Measurements from ENCODE around the gene METTL6.
"Not testable (repeated sequence)": the region's sequence is repeated elsewhere in the genome, so short reads cannot be mapped to it uniquely, and the experiment has no call there.

METTL6 gene

GRCh38 chr3:15427182-15427880 lies at the start of gene METTL6, which contains the start of gene EAF1:
Gene METTL6 (minus strand): TSS chr3:15427544. CDS start chr3:15426511, 1,033 bp downstream.
Gene EAF1 (plus strand): TSS chr3:15427598. CDS start chr3:15427780, 182 bp downstream.
- peak; percentile 88 for DNase-seq

GRCh38 chr3:15476378-15476777 lies 49.0 kb upstream of the METTL6 start:
- no peak for DNase-seq

- no peak for DNase-seq
These were observed 47.8 kb upstream of the METTL6 start for GRCh38 chr3:15475161-15475560.

DNA sequence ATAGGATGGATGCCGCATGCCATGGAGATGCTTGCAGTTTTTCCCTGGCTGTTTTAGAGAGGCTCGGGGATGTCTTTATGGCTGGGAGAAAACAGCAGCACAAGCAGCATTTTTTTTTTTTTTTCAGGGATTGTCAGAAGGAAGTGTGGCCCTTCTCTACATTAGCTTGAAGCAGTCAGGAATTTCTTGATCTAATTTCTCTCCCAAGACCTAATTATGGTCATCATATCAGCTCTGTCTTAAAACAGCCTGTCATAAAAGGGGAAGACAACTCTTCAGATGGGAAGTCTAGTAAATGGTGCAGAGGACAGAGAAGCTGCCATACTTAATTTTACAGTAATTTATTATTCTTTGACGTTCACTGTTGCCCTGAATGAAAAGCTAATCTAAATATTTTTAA lies 44.5 kb upstream of the METTL6 start:
- DNase-seq, result no peak

DNA sequence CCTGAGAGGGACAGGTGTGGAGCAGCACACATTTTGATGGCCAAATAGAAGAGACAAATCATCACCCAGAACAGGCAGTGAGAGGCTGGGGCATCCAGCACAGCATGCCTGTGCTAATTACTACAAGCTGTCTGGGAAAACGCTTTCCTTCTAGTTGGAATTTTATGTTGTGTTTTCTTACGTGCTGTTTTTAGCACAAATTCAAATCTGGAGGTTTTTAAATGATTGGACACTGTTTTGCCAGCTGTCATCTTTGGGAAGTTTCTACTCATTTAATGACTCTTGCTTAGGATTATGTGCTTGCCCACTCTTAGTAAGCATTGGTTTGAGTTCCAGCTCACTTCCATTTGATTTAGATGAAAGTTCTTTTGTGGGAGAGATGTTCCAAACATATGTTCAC lies 43.5 kb upstream of the METTL6 start:
- no peak for DNase-seq

DNA sequence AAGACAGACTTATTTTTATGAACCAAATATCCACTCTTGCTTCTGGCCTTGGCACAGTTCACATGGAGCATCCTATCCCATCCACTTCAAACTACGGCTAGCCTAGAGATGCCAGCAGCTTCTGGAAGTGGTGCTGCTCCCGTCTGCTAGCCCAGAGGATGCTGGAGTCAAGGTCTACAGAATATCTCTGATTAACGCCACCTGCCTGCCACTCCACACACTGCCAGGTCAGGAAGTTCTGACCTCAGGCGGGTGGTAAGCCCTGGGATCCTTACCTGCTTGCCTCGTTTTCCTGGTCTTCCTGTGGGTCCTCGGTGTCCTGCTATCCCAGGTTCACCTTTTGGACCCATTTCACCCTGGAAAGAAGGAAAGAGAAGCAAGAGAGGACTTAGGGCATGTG lies 42.9 kb upstream of the METTL6 start:
- no peak for DNase-seq

- DNase-seq, result no peak
These were observed 40.2 kb upstream of the METTL6 start for GRCh38 chr3:15467227-15468181.

DNA sequence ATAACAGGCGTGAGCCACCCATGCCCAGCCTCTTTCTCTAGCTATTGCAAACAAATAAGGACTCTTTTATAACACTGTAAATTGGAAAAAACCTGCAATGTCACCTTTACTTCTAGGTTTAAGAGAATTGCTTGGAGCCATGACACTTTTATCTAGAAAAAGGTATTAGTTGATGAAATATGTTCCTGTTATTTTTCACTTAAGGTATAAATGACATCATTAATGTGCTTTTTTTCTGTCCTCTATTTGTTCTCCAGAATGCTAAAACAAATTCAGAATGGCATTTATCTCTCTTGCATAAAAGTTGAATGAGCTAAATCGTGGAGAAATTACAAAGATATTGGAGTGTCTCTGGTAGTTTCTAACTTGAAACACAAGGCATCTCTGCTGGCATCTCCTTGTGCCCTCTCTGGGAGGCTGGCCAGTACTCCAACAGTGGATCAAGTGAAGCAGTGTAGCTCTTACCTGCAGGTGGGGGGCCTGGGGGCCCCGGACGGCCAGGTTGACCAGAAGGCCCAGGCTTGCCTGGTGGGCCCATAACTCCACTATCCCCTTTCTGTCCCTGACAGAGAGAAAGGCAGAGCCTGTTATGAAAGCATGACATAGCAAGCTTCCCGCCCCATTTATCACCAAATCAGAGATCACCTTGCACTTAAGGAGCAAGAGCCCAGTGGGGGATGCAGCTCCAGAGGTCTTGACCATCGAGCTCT lies 38.7 kb upstream of the METTL6 start:
- no peak for DNase-seq

DNA sequence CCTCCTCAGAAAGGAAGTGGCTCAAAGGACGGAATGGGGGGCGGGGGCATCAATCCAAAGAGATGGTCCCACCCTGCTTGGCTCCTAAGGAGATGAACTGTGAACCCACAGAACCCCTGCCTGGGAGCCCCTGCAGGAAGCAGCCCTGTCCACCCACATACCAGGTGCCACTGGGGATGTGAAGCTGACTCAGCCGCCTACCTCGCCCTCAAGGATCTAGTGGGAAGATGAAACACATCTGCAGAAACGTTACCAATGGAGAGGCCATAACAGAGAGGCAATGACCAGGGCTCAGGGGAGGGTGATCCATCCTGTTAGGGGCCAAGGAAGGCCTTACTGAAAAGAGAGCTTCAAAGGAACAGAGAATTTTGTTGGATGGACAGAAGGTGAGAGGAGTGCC lies 35.1 kb upstream of the METTL6 start:
- no peak for DNase-seq

DNA sequence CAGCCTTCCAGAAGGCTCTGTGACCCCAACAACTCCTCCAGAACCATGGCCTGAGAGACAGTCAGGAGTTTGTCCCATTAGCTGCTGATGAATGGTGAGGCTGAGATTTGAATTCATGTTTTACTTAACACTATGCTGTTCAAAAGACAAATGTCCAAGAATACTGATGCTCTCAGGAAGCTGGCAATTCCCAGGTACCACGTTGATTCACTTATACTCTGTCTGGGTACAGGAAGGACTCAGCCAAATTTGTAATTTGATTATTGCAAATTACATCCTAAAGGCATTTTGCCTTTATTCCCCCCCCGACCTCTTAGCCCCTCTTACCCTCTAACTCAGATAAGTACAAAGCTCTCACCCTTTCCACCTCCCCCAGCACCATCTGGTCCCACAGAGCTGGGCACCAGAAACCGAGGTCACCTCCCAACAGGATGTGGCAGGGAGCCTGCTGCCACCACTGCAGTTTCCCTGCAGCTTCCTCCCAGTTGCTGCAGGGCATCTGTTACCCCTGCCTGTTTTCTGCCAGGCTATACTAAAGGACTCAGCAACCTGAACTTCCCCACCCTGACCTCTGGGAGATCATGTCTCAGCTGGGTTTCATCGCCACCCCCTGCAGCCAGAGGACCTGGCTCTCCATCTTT lies 33.7 kb upstream of the METTL6 start:
- no peak for DNase-seq

- no peak for DNase-seq
These were observed 31.0 kb upstream of the METTL6 start for GRCh38 chr3:15458212-15458780.

DNA sequence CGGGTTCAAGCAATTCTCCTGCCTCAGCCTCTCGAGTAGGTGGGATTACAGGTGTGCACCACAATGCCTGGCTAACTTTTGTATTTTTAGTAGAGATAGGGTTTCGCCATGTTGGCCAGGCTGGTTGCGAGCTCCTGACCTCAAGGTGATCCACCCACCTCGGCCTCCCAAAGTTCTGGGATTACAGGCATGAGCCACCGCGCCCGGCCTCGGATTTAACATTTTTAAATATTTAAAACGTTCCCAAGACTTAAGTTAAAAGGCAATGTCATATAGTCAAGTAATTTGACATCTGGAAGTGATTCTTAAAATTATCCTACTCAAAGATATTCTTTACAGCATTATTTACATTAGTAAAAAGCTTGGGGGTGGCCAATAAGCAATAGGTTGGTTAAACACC lies 29.6 kb upstream of the METTL6 start:
- DNase-seq, result not testable (repeated sequence)

DNA sequence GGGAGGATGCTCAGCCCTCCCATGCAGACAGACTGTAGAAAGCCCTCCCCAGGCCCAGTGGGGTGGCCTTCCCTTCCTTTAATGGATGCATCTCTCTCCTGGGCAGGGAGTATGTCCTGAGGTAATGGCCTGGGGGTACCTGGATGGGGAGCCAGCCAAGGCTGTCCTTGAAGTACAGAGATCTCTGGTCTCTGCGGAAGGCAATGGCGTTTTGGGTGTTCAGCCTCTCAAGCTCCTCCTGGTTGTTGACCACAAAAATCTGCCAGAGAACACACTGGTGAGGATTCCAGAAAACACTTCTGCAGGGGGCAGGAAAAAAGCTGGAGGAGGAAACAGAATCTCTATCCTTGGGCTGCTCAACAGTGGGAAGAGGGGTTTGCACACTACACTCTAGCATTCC lies 29.0 kb upstream of the METTL6 start:
- no peak for DNase-seq

DNA sequence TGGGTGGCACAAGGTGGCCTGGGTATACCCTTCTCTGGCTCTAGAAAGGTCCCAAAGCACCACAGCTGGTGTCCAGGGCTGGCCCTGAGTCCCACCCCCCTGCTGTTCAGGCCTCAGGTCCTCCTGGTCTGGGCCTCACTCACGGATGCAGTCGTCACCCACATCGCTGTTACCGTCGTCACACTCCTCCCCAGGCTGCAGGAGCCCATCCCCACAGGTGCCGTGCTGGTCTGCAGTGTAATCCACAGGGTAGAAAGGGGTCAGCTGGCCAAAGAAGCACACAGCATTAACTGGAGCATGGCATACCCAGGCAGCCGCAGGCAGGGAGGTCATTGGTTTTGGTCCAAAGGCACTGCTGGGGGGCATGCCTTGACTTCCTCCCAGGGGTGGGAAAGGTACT lies 28.4 kb upstream of the METTL6 start:
- no peak for DNase-seq

DNA sequence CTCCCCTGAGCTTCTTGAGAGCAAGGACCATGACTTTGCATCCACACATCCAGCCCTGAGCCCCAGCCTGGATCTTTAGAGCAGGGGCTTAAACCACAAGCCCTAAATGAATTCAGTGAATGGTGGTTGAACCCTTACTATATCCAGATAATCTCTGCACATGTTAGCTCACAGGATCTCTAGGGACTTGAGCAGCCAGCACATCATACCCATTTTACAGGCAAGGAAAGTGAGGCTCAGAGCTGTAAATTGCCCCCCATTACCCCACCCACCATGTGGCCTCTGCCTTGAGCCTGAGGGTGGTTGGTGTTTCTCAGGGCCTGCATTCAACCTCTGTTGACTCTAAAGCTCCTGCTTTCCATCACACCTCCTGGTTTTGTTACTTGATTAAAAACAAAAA lies 27.6 kb upstream of the METTL6 start:
- DNase-seq, result no peak

DNA sequence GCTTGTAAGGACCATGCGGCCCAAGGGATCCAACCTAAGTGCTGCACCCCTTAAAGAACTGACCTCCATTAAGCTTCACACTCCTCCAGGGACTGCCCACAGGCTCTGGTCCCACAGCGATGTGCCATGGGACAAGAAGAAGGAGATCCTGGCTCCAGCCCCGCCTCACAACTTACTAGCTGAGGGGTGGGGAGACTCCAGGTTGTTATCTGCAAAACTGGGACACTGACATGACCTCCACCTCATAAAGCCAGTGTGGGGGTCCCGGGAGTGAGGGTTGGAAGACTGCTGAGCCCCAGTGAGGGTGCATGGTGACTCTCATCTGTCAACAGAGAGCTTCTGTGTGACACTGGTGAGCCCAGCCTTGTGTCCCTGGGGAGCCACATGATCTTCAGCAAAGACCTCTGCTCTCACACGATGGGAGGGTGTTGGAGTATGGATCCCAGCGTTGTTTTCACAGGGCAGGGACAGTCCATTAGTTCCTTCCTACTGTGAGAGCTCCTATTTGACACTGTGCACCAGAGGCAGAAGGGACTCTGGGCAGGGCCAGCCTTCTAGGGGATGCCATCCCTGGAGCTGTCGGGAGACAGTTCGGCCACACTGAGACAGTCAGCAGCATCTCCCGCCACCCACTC lies 26.8 kb upstream of the METTL6 start:
- no peak for DNase-seq

- no peak for DNase-seq
These were observed 26.2 kb upstream of the METTL6 start for GRCh38 chr3:15453501-15453900.

GRCh38 chr3:15452961-15453360 lies 25.6 kb upstream of the METTL6 start:
- no peak for DNase-seq

- no peak for DNase-seq
These were observed 24.8 kb upstream of the METTL6 start for GRCh38 chr3:15452156-15452555.

GRCh38 chr3:15451216-15452113 lies 24.1 kb upstream of the METTL6 start:
- DNase-seq, result no peak
